ENCODE data around the gene TBX21.

GRCh38 chr17:47720754-47721533, 12.1 kb upstream of the TBX21 start:
- TF ChIP-seq CTCF (IDR thresholded peaks at IDR 0.05) (no peak), POLR2A (IDR thresholded peaks at IDR 0.05) (no peak)

Data from sigmoid colon (tissue), 3 donors.